Adrenal gland (tissue), 5 donors: ENCODE results near the gene GRPEL1.

Experiments used
- POLR2A ChIP-seq, 2 donors: fragments of 450-650 bp; IDR thresholded peaks; one replicate each; pipeline ENCODE4 v1.6.1; 2017; ENCODE audit warnings: antibody characterized with exemption in 2 of 2, mild to moderate bottlenecking in 2 of 2, moderate library complexity in 1 of 2
- TF ChIP-seq, protein P1 (sequence below), 6 experiments: fragments of 450-650 bp in 4 of 6; fragments of 200-600 bp in 2 of 6; sonication (generic) in 1 of 6; IDR thresholded peaks; 1 replicate in 5 of 6; 2 replicates in 1 of 6; pipeline versions ENCODE4 v1.5.1 to v1.8.0; 2016 to 2021; ENCODE audit warnings: antibody characterized with exemption in 6 of 6, mild to moderate bottlenecking in 2 of 6, moderate library complexity in 1 of 6
- donor health status: DM: no; HTN: no; CAD: no.

DNA sequence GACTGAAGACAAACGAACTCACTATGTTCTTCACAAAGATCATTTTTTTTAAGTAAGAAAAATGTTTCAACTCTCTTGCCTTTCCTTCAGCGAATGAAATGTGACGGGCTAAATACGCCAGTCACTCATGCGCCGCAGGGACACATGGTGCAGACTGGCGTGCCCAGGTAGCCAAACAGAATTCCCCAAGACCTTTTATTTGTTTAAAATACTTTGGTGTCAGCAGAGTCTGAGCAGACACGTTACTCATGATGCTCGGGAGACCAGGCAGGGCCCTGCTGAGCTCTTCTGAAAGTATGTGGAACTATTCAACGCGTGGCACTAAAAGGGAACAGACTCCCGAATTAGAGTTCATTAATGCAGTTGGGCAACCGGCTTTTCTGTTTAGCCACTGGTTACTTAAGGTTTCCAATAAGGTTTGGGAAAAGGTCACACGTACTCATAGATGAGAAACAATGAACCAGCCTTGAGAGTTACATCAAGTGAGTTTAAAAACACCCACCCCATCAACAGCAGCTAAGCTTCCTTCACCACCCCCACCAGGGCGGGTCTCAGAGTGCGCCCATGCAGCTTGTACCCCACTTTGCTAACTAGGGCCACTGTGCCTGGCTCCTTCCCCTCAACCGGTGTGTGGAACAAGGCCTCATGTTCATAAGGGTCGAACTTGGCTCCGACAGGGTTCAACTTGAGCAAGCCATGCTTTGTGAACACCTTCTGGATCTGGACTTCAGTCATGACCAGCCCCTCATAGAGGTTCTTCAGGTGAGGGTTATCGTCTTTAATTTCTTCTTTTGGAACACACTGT is 7.3 kb downstream of the GRPEL1 start:
- no peak for TF ChIP-seq POLR2A (IDR thresholded peaks at IDR 0.05)
- TF ChIP-seq, protein P1, sequence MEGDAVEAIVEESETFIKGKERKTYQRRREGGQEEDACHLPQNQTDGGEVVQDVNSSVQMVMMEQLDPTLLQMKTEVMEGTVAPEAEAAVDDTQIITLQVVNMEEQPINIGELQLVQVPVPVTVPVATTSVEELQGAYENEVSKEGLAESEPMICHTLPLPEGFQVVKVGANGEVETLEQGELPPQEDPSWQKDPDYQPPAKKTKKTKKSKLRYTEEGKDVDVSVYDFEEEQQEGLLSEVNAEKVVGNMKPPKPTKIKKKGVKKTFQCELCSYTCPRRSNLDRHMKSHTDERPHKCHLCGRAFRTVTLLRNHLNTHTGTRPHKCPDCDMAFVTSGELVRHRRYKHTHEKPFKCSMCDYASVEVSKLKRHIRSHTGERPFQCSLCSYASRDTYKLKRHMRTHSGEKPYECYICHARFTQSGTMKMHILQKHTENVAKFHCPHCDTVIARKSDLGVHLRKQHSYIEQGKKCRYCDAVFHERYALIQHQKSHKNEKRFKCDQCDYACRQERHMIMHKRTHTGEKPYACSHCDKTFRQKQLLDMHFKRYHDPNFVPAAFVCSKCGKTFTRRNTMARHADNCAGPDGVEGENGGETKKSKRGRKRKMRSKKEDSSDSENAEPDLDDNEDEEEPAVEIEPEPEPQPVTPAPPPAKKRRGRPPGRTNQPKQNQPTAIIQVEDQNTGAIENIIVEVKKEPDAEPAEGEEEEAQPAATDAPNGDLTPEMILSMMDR (IDR thresholded peaks at IDR 0.05) = no peak
